ENCODE measurements around the gene OLA1.

GRCh38 chr2:174059884-174060244 lies 188.5 kb downstream of the OLA1 start:
- TF ChIP-seq CTCF (conservative IDR thresholded peaks at IDR 0.05) (no peak), EZH2 (IDR thresholded peaks at IDR 0.05; ENCODE audit: low read depth) (no peak)

Measured in PC-9 (cell line).